Esophagus (tissue), 2 donors: ENCODE results near the gene ZNF346. TPM values are rescaled to one million over a fixed set of nuclear protein-coding genes. Genes with fewer than 3 reads are reported as not detected.

ENCODE experiments used
- H3K27ac ChIP-seq, 2 donors: one replicate each; pipeline ENCODE4 v1.5.1; 2013; ENCODE audit warnings: low read depth in 2 of 2, mild to moderate bottlenecking in 2 of 2, inconsistent platforms in 1 of 2, low read length in 1 of 2, moderate library complexity in 1 of 2
- H3K27me3 ChIP-seq, 2 donors: one replicate each; pipeline ENCODE4 v1.6.1; 2013; ENCODE audit warnings: low read length in 2 of 2, control low read depth in 1 of 2, mild to moderate bottlenecking in 1 of 2; ENCODE audit not compliant: insufficient read depth in 2 of 2, control insufficient read depth in 1 of 2
- H3K36me3 ChIP-seq, 2 donors: one replicate each; pipeline ENCODE4 v1.6.1; 2013; ENCODE audit warnings: low read length in 1 of 2; ENCODE audit not compliant: control insufficient read depth in 2 of 2, insufficient read depth in 2 of 2
- H3K4me1 ChIP-seq, 2 donors: one replicate each; pipeline ENCODE4 v1.6.1; 2013; ENCODE audit warnings: low read length in 1 of 2; ENCODE audit not compliant: control insufficient read depth in 2 of 2, insufficient read depth in 2 of 2
- H3K4me3 ChIP-seq, 2 donors: one replicate each; pipeline ENCODE4 v1.5.1; 2013; ENCODE audit warnings: low read length in 2 of 2, mild to moderate bottlenecking in 2 of 2, low read depth in 1 of 2, moderate library complexity in 1 of 2
- H3K9me3 ChIP-seq, 2 donors: one replicate each; pipeline ENCODE4 v1.6.1; 2013; ENCODE audit warnings: mild to moderate bottlenecking in 2 of 2, low read depth in 1 of 2, low read length in 1 of 2, moderate library complexity in 1 of 2; ENCODE audit not compliant: control insufficient read depth in 2 of 2, insufficient read depth in 1 of 2
- WGBS, 2 donors: extraction: QIAGEN DNeasy Blood & Tissue Kit; methylation state at CpG; one replicate each; pipeline ENCODE4 v1.1.7; 2013; 5-methylcytosine and 5-hydroxymethylcytosine counted together
- polyA plus RNA-seq, 2 donors: library from polyadenylated mRNA; stranded (reverse); fragments of 200-250 nt; gene quantifications; one replicate each; pipeline ENCODE4 v1.2.3, GENCODE V29; 2013
- donor health status: healthy with polysubstance abuse.
- donor health status: Bipolar disorder and iron deficiency.

ZNF346 gene
- polyA plus RNA-seq, 2 donors = 6.1 to 7.8 TPM

- no peak overlapping the region for H3K4me3 ChIP-seq
- H3K9me3 ChIP-seq = no peaks in the 10 kb centered on the region
- no peak overlapping the region for H3K27ac ChIP-seq
- H3K36me3 ChIP-seq = no peaks in the 10 kb centered on the region
- 85 to 92% methylated on average over 15 of the region's 15 CpGs for WGBS, 2 donors
- no peaks in the 10 kb centered on the region for H3K27me3 ChIP-seq
- no peaks in the 10 kb centered on the region for H3K4me1 ChIP-seq
Observed at GRCh38 chr5:177123789-177124485, 101.4 kb downstream of the ZNF346 start.

- no peaks in the 10 kb centered on the region for H3K9me3 ChIP-seq
- WGBS, 2 donors = 86% methylated on average over 4 of the region's 4 CpGs
- H3K27ac ChIP-seq = no peak overlapping the region
- no peak overlapping the region for H3K4me3 ChIP-seq
- no peaks in the 10 kb centered on the region for H3K4me1 ChIP-seq
- H3K27me3 ChIP-seq = no peaks in the 10 kb centered on the region
- H3K36me3 ChIP-seq = no peaks in the 10 kb centered on the region
Observed at GRCh38 chr5:177124486-177124991, 102.0 kb downstream of the ZNF346 start.

GRCh38 chr5:177126771-177127170 is 104.3 kb downstream of the ZNF346 start:
- H3K36me3 ChIP-seq = no peaks in the 10 kb centered on the region
- no peak overlapping the region for H3K27ac ChIP-seq
- 83 to 85% methylated on average over 1 of the region's 1 CpG for WGBS, 2 donors
- no peak overlapping the region for H3K4me3 ChIP-seq
- peaks cover 0 to 5% of the 10 kb centered on the region in 2 donors for H3K4me1 ChIP-seq
- H3K27me3 ChIP-seq = no peaks in the 10 kb centered on the region
- H3K9me3 ChIP-seq = no peaks in the 10 kb centered on the region

GRCh38 chr5:177128551-177128981 is 106.1 kb downstream of the ZNF346 start:
- H3K36me3 ChIP-seq = no peaks in the 10 kb centered on the region
- no peak overlapping the region for H3K27ac ChIP-seq
- WGBS, 2 donors = 72 to 74% methylated on average over 4 of the region's 4 CpGs
- peaks cover 0 to 5% of the 10 kb centered on the region in 2 donors for H3K4me1 ChIP-seq
- no peak overlapping the region for H3K4me3 ChIP-seq
- H3K27me3 ChIP-seq = no peaks in the 10 kb centered on the region
- H3K9me3 ChIP-seq = no peaks in the 10 kb centered on the region

GRCh38 chr5:177130211-177131018 is 107.9 kb downstream of the ZNF346 start:
- Histone ChIP-seq H3K4me1 (peaks cover 0 to 6% of the 10 kb centered on the region in 2 donors), H3K36me3 (peaks cover 0 to under 1% of the 10 kb centered on the region in 2 donors), H3K27me3 (no peaks in the 10 kb centered on the region), H3K9me3 (no peaks in the 10 kb centered on the region), H3K4me3 (no peak overlapping the region), H3K27ac (no peak overlapping the region)
- 74 to 80% methylated on average over 5 of the region's 5 CpGs for WGBS, 2 donors

Other genes with a start within 250 kb of the ZNF346 start
- under 1 TPM in 1 of 2 donors, not detected in 1; 0.02 TPM for gene UNC5A, start 212.1 kb upstream of the ZNF346 start, polyA plus RNA-seq
- gene HK3, start 123.3 kb upstream of the ZNF346 start, polyA plus RNA-seq = 1 to 10 TPM in 1 of 2 donors, under 1 TPM in 1; 0.49 to 1.6 TPM
- 10 to 100 TPM; 14.0 to 16.3 TPM for gene UIMC1, start 15.9 kb upstream of the ZNF346 start, polyA plus RNA-seq
- 1 to 10 TPM; 1.3 to 1.4 TPM for gene FGFR4, start 64.2 kb downstream of the ZNF346 start, polyA plus RNA-seq
- gene NSD1, start 111.1 kb downstream of the ZNF346 start, polyA plus RNA-seq = 1 to 10 TPM; 7.4 to 8.7 TPM